HEK293 (cell line): Measurements from ENCODE around the gene MRTFA.

Experiments used
- CTCF ChIA-PET: fragments of 350-600 bp; formaldehyde crosslinking; extraction: SDS; loops from one replicate; lab custom pipeline; 2021; ENCODE audit warnings: antibody characterized with exemption; lab: Yijun Ruan, JAX
- POLR2A ChIA-PET: fragments of 300-600 bp; formaldehyde crosslinking; extraction: SDS; loops from one replicate; lab custom pipeline; 2020; ENCODE audit warnings: antibody characterized with exemption, inconsistent platforms; lab: Yijun Ruan, JAX
- H3K27ac ChIP-seq: fragments of 200-500 bp; sonication (Bioruptor generic); 2 replicates; pipeline ENCODE4 v1.5.1; 2014; ENCODE audit warnings: low read depth, low read length, control low read depth, inconsistent platforms; ENCODE audit errors: extremely low read depth
- H3K36me3 ChIP-seq, 2 experiments: fragments of 200-500 bp in 1 of 2; sonication (Bioruptor generic) in 1 of 2; 1 replicate in 1 of 2; 2 replicates in 1 of 2; pipeline ENCODE4 v1.5.1; 2014 to 2017; ENCODE audit warnings: inconsistent platforms in 2 of 2, low read length in 2 of 2; ENCODE audit not compliant: control insufficient read depth in 2 of 2, insufficient read depth in 1 of 2
- H3K4me1 ChIP-seq: fragments of 200-500 bp; sonication (Bioruptor generic); 2 replicates; pipeline ENCODE4 v1.5.1; 2014; ENCODE audit warnings: mild to moderate bottlenecking, low read length, inconsistent platforms; ENCODE audit not compliant: control insufficient read depth, insufficient read depth
- H3K4me3 ChIP-seq: 2 replicates; pipeline ENCODE4 v1.5.1; 2011; ENCODE audit warnings: low read depth, mild to moderate bottlenecking, control low read depth, low read length, moderate library complexity
- H3K9me3 ChIP-seq: fragments of 200-500 bp; sonication (Bioruptor generic); 2 replicates; pipeline ENCODE4 v1.5.1; 2014; ENCODE audit warnings: low read depth, low read length, inconsistent platforms; ENCODE audit not compliant: control insufficient read depth, insufficient read depth
- BCL6B ChIP-seq: fragments of 450-650 bp; formaldehyde crosslinking; IDR thresholded peaks from 2 replicates; pipeline ENCODE4 v1.5.1; 2017; ENCODE audit warnings: missing biosample characterization, missing genetic modification characterization
- EGR2 ChIP-seq: fragments of 450-650 bp; formaldehyde crosslinking; IDR thresholded peaks from 2 replicates; pipeline ENCODE4 v1.5.1; 2016; ENCODE audit warnings: low read depth, missing biosample characterization, missing genetic modification characterization
- GLIS1 ChIP-seq: fragments of 450-650 bp; formaldehyde crosslinking; IDR thresholded peaks from 2 replicates; pipeline ENCODE4 v1.5.1; 2016; ENCODE audit warnings: missing biosample characterization, missing genetic modification characterization
- MEIS1 ChIP-seq: sonication (generic); formaldehyde crosslinking; IDR thresholded peaks from 2 replicates; pipeline ENCODE4 v1.8.1; 2022; ENCODE audit warnings: missing genetic modification reagents, mild to moderate bottlenecking, borderline replicate concordance
- SALL2 ChIP-seq: fragments of 450-650 bp; formaldehyde crosslinking; IDR thresholded peaks from 2 replicates; pipeline ENCODE4 v1.5.0; 2017; ENCODE audit warnings: missing biosample characterization, mild to moderate bottlenecking, missing genetic modification characterization, borderline replicate concordance
- TSHZ1 ChIP-seq: fragments of 450-650 bp; formaldehyde crosslinking; IDR thresholded peaks from 2 replicates; pipeline ENCODE4 v1.5.1; 2016; ENCODE audit warnings: missing biosample characterization, missing genetic modification characterization, borderline replicate concordance
- ZFHX2 ChIP-seq: fragments of 450-650 bp; formaldehyde crosslinking; conservative IDR thresholded peaks from 2 replicates; pipeline ENCODE4 v1.5.1; 2016; ENCODE audit warnings: missing biosample characterization, missing genetic modification characterization
- ZNF146 ChIP-seq: fragments of 450-650 bp; formaldehyde crosslinking; IDR thresholded peaks from 2 replicates; pipeline ENCODE4 v1.5.1; 2016; ENCODE audit warnings: missing biosample characterization, missing genetic modification characterization
- ZNF184 ChIP-seq: fragments of 450-650 bp; IDR thresholded peaks from 2 replicates; pipeline ENCODE4 v1.5.1; 2018; ENCODE audit warnings: missing biosample characterization, mild to moderate bottlenecking, missing genetic modification characterization
- ZNF214 ChIP-seq: fragments of 450-650 bp; formaldehyde crosslinking; IDR thresholded peaks from 2 replicates; pipeline ENCODE4 v1.5.1; 2017; ENCODE audit warnings: missing biosample characterization, mild to moderate bottlenecking, missing genetic modification characterization, borderline replicate concordance
- ZNF248 ChIP-seq: fragments of 450-650 bp; formaldehyde crosslinking; IDR thresholded peaks from 2 replicates; pipeline ENCODE4 v1.5.1; 2017; ENCODE audit warnings: missing biosample characterization, missing genetic modification characterization
- ZNF274 ChIP-seq, 2 experiments: fragments of 200-500 bp in 1 of 2; fragments of 450-650 bp in 1 of 2; sonication (Bioruptor generic) in 1 of 2; formaldehyde crosslinking in 1 of 2; IDR thresholded peaks; 2 replicates each; pipeline versions ENCODE4 v1.5.1 to v1.6.1; 2014 to 2016; ENCODE audit warnings: borderline replicate concordance in 1 of 2, inconsistent platforms in 1 of 2, low read length in 1 of 2, missing biosample characterization in 1 of 2, missing genetic modification characterization in 1 of 2
- ZNF311 ChIP-seq: fragments of 450-650 bp; formaldehyde crosslinking; IDR thresholded peaks from 2 replicates; pipeline ENCODE4 v1.5.1; 2017; ENCODE audit warnings: missing biosample characterization, missing genetic modification characterization, borderline replicate concordance
- ZNF416 ChIP-seq: fragments of 450-650 bp; formaldehyde crosslinking; IDR thresholded peaks from 2 replicates; pipeline ENCODE4 v1.5.1; 2016; ENCODE audit warnings: missing biosample characterization, missing genetic modification characterization
- ZNF423 ChIP-seq: fragments of 450-650 bp; formaldehyde crosslinking; IDR thresholded peaks from 2 replicates; pipeline ENCODE4 v1.5.1; 2016; ENCODE audit warnings: missing biosample characterization, missing genetic modification characterization
- ZNF501 ChIP-seq: fragments of 450-650 bp; formaldehyde crosslinking; IDR thresholded peaks from 2 replicates; pipeline ENCODE4 v1.5.1; 2016; ENCODE audit warnings: missing biosample characterization, missing genetic modification characterization
- ZNF544 ChIP-seq: fragments of 450-650 bp; formaldehyde crosslinking; IDR thresholded peaks from 2 replicates; pipeline ENCODE4 v1.5.0; 2017; ENCODE audit warnings: missing biosample characterization, missing genetic modification characterization
- ZNF639 ChIP-seq: fragments of 450-650 bp; formaldehyde crosslinking; IDR thresholded peaks from 2 replicates; pipeline ENCODE4 v1.5.1; 2016; ENCODE audit warnings: missing biosample characterization, missing genetic modification characterization
- ZNF658 ChIP-seq: fragments of 450-650 bp; formaldehyde crosslinking; IDR thresholded peaks from 2 replicates; pipeline ENCODE4; 2016; ENCODE audit warnings: missing biosample characterization, missing genetic modification characterization
- ZNF704 ChIP-seq: fragments of 450-650 bp; formaldehyde crosslinking; IDR thresholded peaks from 2 replicates; pipeline ENCODE4 v1.5.1; 2016; ENCODE audit warnings: missing biosample characterization, missing genetic modification characterization
- ZNF792 ChIP-seq: fragments of 450-650 bp; formaldehyde crosslinking; IDR thresholded peaks from 2 replicates; pipeline ENCODE4 v1.5.1; 2016; ENCODE audit warnings: missing biosample characterization, missing genetic modification characterization
- ZSCAN23 ChIP-seq: fragments of 450-650 bp; formaldehyde crosslinking; IDR thresholded peaks from 2 replicates; pipeline ENCODE4 v1.5.1; 2016; ENCODE audit warnings: missing biosample characterization, missing genetic modification characterization
- TF ChIP-seq, protein P1 (sequence below): fragments of 450-650 bp; formaldehyde crosslinking; IDR thresholded peaks from 2 replicates; pipeline ENCODE4 v1.5.1; 2016; ENCODE audit warnings: missing biosample characterization, missing genetic modification characterization
- TF ChIP-seq, protein P2 (sequence below): fragments of 450-650 bp; formaldehyde crosslinking; IDR thresholded peaks from 2 replicates; pipeline ENCODE4; 2016; ENCODE audit warnings: missing biosample characterization, missing genetic modification characterization

Gene MRTFA

GRCh38 chr22:40425082-40425481 is 211.4 kb downstream of the MRTFA start:
- CTCF ChIA-PET = interaction anchor here (0.6 to 1.3 kb wide), 3 partner anchors 12 to 195 kb away, joined by 3 to 5 read pairs (median 5); no protein-coding TSS in a partner anchor
- Histone ChIP-seq H3K27ac (no peak overlapping the region), H3K4me1 (no peaks in the 10 kb centered on the region), H3K36me3 (peaks cover 7 to 100% of the 10 kb centered on the region in 2 experiments), H3K4me3 (no peak overlapping the region), H3K9me3 (no peaks in the 10 kb centered on the region)
- POLR2A ChIA-PET = interaction anchor here (1.2 kb wide), 1 partner anchor 226 kb away, joined by 3 read pairs; no protein-coding TSS in a partner anchor
- TF ChIP-seq ZFHX2 (peak; percentile 63), ZNF544 (tag by site-specific recombination) (no peak), ZSCAN23 (tag by site-specific recombination) (no peak), ZNF311 (tag by site-specific recombination) (no peak), ZNF501 (tag by site-specific recombination) (no peak), EGR2 (peak; percentile 93), ZNF704 (tag by site-specific recombination) (no peak), MEIS1 (CRISPR knock-in tag) (no peak), ZNF248 (tag by site-specific recombination) (no peak), BCL6B (tag by site-specific recombination) (no peak)
- TF ChIP-seq, protein P1, sequence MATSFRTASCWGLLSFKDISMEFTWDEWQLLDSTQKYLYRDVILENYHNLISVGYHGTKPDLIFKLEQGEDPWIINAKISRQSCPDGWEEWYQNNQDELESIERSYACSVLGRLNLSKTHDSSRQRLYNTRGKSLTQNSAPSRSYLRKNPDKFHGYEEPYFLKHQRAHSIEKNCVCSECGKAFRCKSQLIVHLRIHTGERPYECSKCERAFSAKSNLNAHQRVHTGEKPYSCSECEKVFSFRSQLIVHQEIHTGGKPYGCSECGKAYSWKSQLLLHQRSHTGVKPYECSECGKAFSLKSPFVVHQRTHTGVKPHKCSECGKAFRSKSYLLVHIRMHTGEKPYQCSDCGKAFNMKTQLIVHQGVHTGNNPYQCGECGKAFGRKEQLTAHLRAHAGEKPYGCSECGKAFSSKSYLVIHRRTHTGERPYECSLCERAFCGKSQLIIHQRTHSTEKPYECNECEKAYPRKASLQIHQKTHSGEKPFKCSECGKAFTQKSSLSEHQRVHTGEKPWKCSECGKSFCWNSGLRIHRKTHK (tag by site-specific recombination) = no peak

- Histone ChIP-seq H3K4me1 (no peaks in the 10 kb centered on the region), H3K27ac (no peak overlapping the region), H3K36me3 (peaks cover 9 to 100% of the 10 kb centered on the region in 2 experiments), H3K9me3 (no peaks in the 10 kb centered on the region), H3K4me3 (no peak overlapping the region)
- CTCF ChIA-PET = interaction anchor here (0.5 to 1.3 kb wide), 4 partner anchors 13 to 452 kb away, joined by 3 to 5 read pairs (median 4); no protein-coding TSS in a partner anchor
- POLR2A ChIA-PET = no interaction called here
- TF ChIP-seq ZNF274 (IDR thresholded peaks at IDR 0.05; ENCODE audit: low read length) = no peak
- TF ChIP-seq ZNF274 (tag by site-specific recombination; IDR thresholded peaks at IDR 0.05; ENCODE audit: borderline replicate concordance) = no peak
- no peak for TF ChIP-seq ZNF416 (tag by site-specific recombination)
- TF ChIP-seq ZNF423 (tag by site-specific recombination) = no peak
- TF ChIP-seq ZNF658 (tag by site-specific recombination) = no peak
- no peak for TF ChIP-seq TSHZ1 (tag by site-specific recombination)
- no peak for TF ChIP-seq GLIS1 (tag by site-specific recombination)
- TF ChIP-seq ZNF184 (tag by site-specific recombination) = no peak
- no peak for TF ChIP-seq SALL2 (tag by site-specific recombination)
- no peak for TF ChIP-seq ZNF214 (tag by site-specific recombination)
- no peak for TF ChIP-seq ZNF639 (tag by site-specific recombination)
- TF ChIP-seq ZNF792 = no peak
- no peak for TF ChIP-seq ZNF146 (tag by site-specific recombination)
- TF ChIP-seq, protein P2, sequence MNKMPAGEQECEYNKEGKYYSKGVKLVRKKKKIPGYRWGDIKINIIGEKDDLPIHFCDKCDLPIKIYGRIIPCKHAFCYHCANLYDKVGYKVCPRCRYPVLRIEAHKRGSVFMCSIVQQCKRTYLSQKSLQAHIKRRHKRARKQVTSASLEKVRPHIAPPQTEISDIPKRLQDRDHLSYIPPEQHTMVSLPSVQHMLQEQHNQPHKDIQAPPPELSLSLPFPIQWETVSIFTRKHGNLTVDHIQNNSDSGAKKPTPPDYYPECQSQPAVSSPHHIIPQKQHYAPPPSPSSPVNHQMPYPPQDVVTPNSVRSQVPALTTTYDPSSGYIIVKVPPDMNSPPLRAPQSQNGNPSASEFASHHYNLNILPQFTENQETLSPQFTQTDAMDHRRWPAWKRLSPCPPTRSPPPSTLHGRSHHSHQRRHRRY (tag by site-specific recombination) = no peak
Observed at GRCh38 chr22:40423882-40424640, 212.5 kb downstream of the MRTFA start.
